Measurements from ENCODE around the gene KCNAB1.
A peak's percentile ranks its signal among the peaks of the same experiment; 100 is the strongest.

KCNAB1 gene

DNA sequence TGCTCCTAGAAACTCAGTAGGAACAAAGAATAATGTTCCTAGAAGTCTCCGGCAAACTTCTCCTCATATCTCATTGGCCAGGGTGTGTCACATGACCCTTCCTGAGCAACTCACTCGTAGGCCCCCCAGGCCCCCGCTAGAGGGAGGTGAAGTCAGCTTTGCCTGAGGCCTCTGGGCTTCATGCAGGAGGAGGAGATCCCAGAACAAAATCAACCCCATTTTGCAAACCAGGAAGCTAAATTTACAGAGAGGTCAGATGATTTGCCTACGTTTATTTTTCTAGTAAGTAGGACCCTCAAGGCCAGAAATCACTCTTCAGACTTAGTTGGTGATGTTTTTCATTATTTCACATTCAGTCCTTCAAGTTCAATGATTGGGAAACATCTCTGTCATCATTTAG lies 335.5 kb downstream of the KCNAB1 start:
- DNase-seq (ENCODE audit: low spot score) = no peak

DNA sequence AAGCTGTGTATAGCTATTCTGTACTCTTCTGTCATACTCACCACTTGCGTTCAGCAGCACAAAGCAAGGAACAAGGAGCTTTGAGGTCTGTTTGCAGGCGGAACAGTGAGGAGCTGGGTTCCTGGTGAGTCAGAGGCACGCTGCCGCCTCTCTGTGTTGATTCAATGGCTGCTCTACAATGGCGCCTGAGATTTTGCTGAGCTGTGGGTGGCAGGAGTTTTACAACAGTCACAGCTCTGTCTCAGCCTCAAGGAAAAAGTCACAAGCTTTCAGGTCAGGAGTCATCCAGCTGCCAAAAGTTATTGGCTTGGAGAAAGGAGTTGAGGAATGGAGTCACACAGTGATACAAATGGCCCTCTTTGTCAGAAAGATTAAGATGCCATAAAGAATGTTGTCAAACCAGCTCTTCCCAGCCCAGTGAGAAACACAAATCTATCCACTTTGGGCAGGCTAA lies 336.4 kb downstream of the KCNAB1 start:
- no peak for DNase-seq (ENCODE audit: low spot score)

- DNase-seq (ENCODE audit: low spot score) = no peak
These were observed 339.1 kb downstream of the KCNAB1 start for GRCh38 chr3:156459434-156459833.

DNA sequence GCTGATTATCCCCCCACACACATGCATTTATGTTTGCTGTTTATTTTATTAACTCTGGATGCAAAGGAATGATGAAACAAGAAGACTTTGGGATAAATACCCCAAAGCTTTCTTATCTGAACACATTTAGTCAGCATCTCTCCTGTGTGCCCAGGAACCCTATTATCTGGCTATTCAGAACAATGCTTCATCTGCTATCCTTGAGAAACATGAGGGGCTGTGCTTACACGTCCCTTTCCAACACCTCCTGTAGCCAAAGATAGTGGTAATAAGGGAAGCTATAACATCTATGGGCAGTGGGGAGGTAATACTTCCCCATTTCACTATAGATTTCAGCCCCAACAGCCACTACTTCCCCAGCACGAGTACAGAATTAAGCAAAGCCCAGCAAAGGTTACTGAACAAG lies 339.8 kb downstream of the KCNAB1 start:
- DNase-seq (ENCODE audit: low spot score) = no peak

- no peak for DNase-seq (ENCODE audit: low spot score)
These were observed 341.5 kb downstream of the KCNAB1 start for GRCh38 chr3:156461889-156462288.

DNA sequence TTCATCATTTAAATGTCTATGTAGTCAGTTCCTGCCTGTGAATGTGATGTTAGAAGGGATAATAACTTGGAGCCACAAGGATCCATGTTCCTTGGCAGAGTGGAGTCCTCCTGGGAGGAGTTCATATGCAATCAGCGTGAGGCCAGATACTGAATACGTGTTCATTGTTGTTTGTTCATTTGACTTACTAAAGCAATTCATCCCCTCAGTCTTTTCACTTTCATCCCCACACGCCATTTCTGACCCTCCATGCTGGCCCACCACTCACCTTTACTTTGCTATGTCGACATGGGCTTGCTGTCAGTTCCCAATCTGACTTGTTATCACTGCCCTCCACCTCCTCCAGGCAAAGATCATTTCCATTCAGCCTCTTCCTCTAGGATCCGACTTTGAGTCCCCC lies 342.7 kb downstream of the KCNAB1 start:
- DNase-seq (ENCODE audit: low spot score) = no peak

DNA sequence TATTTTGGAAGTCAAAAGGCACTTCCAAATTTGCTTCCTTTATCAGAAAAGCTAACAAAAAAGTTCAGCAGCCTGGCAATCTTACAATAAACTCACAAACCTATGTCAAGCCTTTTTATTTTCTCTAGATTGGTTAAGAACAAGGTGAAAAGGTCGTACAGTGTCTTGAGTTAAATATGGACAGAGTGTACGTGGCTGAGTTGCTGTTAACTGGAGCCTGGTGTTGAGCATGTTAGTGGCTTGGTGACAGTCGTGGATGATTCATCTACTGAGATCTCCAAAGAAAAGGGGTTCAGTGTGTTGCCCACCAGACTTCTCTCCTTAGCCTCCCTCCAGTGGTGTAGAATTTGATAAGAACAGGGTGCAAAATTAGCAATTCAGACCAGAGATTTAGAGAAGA lies 344.8 kb downstream of the KCNAB1 start:
- DNase-seq (ENCODE audit: low spot score) = no peak

GRCh38 chr3:156469456-156469855 lies 349.1 kb downstream of the KCNAB1 start:
- DNase-seq (ENCODE audit: low spot score) = no peak

DNA sequence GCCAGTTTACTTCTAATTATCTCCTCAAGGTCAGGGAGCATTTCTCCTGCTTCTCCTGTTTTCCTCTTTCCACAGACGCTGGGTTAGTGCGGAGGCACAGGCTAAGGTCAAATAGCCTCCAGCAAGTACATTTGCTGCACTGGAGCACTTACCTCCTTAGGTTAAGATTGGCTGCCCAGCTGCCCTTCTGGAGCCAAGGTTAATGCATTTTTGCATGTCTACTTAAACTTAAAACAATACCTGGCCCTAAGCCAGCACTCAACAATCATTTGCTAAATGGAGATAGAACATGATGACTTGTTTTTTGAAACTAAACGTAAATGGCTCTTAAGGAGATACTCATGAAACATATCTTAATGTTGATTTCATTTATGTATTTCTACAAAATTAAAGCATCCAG lies 351.1 kb downstream of the KCNAB1 start:
- no peak for DNase-seq (ENCODE audit: low spot score)

DNA sequence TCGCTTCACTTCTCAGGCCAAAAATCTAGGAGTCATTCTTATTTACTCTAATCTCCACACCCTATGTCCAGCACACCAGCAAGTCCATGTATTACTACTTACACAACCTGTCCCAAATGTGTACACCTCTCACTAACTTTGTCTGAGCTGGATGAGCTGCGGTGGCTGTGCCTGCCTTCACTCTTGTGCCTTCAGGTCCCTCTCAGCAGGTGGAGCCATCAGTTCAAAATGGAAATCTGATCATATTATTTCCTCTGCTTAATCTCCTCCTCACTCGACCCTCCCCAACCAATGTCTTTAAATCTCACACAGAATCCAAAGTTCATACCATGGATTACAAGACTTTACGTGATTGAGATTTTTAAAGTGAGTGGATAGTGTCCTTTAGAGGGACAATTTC lies 351.8 kb downstream of the KCNAB1 start:
- peak; percentile 15 for DNase-seq (ENCODE audit: low spot score)

DNA sequence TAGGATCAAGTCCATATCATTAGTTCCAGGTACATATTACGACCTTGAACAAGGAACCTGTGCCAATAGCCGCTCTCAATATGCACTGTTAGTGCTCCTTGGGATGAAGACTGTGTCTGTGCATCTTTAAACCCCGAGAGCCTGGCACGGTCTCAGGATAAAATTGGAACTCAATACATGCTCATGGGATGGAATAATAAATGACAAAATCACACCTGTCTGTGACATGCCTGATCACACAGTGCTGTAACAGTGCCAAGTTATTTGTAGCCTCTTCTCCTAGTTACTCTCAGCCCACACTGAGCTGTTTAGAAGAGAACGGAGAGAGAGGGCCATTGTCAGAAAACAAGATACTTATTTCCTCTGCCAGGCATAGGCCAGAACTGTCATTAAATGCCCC lies 352.3 kb downstream of the KCNAB1 start:
- DNase-seq (ENCODE audit: low spot score) = no peak

DNA sequence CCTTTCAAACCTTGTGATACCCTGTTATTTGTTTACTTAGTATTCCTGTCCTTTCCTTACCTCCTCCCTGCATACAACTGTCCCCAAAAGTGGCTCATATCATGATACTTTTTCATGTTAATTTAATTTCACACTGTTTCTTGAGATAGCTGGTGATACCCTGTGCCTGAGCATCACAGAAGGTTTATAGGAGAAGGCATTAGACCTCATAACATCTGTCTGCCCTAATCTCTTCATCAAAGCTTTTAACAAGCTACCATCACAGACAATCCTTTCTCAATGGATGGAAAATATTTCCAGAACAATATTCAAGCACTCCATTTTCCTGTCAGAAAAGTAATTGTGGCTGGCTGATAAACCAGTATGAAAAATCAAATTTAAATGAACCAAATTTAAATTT lies 353.0 kb downstream of the KCNAB1 start:
- no peak for DNase-seq (ENCODE audit: low spot score)

DNA sequence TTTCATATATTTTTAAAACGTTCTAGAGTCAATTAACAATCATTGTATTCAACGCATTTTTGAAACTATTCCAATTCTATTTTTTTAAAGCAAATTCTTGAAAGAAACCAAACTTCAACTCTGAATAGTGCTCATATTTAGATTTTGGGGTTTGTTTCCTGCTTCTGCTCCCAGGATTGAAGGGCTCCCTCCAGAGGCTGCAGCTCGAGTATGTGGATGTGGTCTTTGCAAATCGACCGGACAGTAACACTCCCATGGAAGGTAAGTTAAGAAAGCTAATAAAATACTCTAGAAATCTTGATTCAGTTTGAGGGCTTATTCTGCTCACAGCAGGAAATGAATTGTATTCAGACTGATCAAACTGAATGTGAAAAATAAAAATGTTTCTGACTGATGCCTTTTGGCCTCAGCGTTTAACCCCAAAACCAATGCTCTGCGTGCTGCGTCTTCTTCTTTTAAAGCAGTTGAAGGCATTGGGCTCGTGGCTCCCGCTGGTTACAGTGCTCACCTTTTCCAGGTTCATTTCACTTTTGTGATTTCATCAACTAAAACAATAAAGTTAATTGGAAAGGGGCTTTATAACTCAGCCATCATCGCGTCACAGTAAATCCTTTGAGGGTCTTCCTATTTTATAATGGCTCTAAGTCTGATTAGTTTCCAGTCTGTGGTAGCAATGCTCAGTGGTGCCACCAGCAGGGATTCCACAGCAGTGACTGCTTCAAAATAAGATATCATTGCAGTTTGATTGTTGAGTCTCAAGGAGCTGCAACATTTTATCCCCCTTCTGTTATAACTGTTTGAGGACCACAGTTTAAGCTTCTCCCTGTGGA lies 354.4 kb downstream of the KCNAB1 start:
- DNase-seq (ENCODE audit: low spot score) = peak; percentile 7

- no peak for DNase-seq (ENCODE audit: low spot score)
These were observed 356.9 kb downstream of the KCNAB1 start for GRCh38 chr3:156477323-156477722.

DNA sequence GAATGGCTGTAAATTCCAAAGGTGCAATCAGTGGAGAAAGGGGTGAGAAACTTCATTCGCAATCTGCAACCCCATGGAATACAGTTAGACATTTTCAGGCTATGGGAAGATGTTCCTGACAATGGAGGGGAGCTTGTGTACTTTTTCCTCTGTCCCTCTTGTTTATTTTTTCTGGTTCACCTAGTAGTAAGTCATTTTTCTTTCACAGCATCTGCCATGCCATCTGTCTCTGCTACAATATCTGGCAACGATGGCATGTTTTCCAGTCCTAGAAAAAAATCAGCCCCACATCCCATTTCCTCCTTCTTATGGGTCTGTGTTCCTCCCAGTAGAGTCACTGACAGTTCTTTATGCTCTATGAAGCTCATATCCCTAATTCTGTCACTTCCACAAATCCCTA lies 358.5 kb downstream of the KCNAB1 start:
- DNase-seq (ENCODE audit: low spot score) = no peak

DNA sequence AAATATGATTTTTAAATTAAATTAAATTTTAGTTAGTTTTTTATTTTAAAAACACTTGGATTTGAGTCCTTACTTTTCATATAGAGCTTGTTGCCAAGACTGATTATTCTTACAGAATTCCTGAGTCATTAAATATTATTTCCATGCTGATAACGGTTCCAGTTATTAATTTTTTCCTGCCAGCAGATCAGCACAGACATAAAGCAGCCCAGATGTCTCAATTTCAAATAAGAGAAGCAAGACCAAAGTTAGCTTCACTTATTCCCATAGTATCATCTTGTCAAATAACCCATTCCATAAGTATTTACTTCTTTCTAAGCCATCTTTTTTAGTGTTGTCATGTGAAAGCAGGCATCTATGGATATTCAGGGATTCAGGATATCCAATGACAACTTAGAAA lies 359.2 kb downstream of the KCNAB1 start:
- no peak for DNase-seq (ENCODE audit: low spot score)

DNA sequence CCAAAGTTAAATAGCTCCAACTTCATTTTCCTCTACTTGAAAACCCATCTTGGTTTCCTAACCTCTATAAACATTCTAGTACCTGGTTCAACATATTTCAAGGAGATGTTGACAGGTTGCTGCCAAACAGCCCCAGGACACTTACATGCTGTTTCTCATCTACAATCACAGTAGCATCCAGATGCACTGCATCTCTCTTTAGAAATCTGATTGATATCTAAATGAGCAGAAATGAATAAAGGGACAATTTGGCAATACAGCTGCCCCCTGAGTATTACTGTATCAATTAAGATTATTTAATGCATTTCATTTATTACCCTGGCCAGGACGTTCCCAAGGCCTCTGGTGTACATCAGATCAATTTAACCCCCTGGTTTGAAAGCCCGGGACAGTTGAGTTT lies 360.6 kb downstream of the KCNAB1 start:
- no peak for DNase-seq (ENCODE audit: low spot score)

DNA sequence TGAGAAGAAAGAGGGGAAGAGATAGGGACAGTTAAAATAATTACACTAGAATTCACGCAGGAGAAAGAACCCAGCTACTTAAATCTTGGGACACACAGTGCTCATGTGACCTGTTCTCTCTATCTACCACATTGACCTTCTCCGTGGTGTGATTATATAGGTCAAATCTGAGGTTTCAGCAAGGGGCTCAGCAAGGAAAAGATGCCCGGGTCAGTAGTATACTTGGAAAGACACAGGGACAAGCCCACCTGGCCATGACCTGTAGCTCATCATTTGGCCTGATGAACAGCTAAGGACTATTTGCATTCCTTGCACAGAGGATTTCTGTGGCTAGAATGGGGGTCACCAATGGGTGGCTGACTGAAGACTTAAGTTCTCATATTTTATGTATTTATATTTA lies 362.6 kb downstream of the KCNAB1 start:
- DNase-seq (ENCODE audit: low spot score) = no peak

- peak; percentile 72 for DNase-seq (ENCODE audit: low spot score)
These were observed 363.0 kb downstream of the KCNAB1 start for GRCh38 chr3:156483426-156483825.

DNA sequence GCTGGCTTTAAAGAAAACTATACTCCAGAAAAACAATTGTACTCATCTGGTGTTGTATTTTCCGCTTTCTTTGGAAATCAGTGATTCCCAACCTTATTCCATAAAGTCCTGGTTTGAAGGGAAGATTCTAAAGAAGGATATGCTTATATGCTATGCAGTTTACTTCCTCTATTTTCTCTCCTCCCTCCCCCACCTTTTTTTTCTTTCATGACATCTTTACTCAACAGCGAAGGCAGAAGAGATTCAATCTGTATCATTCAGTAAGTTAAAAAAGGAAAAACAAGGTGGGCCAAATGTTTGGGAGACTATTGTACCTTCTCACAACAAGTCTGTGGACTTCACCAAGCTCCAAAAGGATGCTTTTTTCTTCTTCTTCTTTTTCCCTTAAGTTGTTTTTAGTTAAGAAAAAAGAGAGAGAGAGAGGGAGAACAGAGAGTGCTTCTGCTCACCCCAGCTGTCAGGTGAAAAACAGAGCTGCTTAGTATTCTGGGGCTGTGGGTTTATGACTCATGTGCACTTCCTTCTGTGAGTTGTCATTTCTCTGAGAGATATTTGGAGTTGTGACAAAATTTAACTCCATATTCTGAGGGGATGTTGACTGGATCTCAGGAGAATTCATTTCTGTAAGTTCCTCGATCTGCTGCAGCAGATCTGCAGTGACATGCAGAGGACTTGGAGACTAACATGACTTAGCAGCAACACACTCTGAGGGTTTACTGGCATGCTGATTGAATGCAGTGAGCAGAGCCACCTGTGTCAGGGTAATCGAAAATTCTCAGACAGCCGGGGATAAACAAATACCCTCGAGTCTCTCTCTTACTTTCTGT lies 363.8 kb downstream of the KCNAB1 start:
- DNase-seq (ENCODE audit: low spot score) = peak; percentile 75

DNA sequence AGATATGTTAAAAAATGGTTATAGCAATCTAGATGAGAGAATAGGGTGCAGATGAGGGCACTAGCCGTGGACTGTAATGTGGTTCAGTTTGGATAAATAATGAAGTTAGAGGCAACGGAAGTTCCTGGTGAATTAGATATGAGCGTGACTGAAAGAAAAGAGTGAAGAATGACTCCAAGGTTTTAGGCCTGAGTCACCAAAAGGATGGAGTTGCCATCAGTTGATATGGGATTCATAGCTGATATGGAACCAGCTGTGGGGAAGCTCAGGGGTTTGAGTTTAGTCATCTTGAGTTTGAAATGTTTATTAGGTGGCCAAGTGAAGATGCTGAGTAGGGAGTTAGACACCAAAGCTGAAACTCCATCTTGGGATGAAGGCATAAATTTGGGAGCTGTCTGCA lies 368.4 kb downstream of the KCNAB1 start:
- no peak for DNase-seq (ENCODE audit: low spot score)

DNA sequence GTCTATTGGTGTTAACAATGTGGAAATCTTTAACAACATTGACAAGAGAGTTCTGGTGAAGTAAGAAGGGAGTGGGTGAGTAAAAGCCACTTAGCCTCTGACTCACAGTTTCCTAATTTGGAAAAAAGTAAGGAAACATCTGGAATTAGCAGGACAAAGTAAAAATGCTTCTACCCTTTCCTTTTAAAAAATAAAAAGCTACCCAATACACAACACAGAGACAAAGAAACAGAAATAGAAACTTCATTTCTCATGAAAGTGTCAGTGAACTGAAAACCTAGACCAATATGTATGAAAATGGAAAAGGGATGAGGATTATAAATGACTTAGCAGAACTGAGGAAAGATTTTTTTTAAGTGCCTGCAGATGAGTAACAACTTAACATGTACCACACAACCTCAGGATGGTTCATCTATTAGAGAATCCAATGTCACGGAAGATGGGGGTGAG lies 369.1 kb downstream of the KCNAB1 start:
- no peak for DNase-seq (ENCODE audit: low spot score)

DNA sequence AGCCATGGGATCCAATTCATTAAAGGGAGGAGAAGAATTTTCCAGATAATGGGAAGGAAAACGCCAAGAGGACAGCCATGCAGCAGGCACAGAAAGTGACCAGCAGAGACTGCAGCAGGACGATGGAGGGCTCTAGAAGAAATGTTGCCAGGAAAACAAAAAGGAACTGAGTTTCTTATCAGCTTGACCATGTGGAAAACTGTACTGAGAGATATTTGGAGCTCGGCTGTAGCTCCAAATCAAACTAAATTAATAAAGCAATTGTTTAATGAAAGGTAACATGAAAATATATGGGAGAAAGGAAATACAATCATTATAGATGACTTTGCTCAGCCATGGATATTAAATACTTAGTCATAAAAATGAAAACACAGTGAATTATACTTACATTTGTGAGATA lies 370.8 kb downstream of the KCNAB1 start:
- DNase-seq (ENCODE audit: low spot score) = no peak

All from CD4-positive, alpha-beta T cell treated with Interleukin-15 for 4 hours (primary cell).